GM12878 (cell line): ENCODE results near the gene DKC1. TPM values are rescaled to one million over a fixed set of nuclear protein-coding genes. Genes with fewer than 3 reads are reported as not detected.

ENCODE experiments used
- ATAC-seq: fragments of 200-7000 bp; cut with Tn5 transposase; 3 replicates; pipeline ENCODE4 v1.9.1; 2020; ENCODE audit warnings: mild to moderate bottlenecking, moderate library complexity
- BruUV-seq: library from RNA; stranded (reverse); fragments of 400-500 nt; replicated peaks from 2 replicates; lab custom pipeline; 2021; lab: Mats Ljungman, UMichigan
- CTCF ChIA-PET: fragments of 300-600 bp; sonication (Branson Sonifier 250); formaldehyde crosslinking; extraction: SDS; loops from one replicate; lab custom pipeline; 2021; ENCODE audit warnings: inconsistent platforms; lab: Yijun Ruan, JAX
- POLR2A ChIA-PET: fragments of 350-600 bp; formaldehyde crosslinking; extraction: SDS; loops from one replicate; lab custom pipeline; 2021; ENCODE audit warnings: inconsistent platforms; lab: Charles Lee
- RAD21 ChIA-PET: fragments of 300-600 bp; sonication (Branson Sonifier 250); formaldehyde crosslinking; loops from one replicate; lab custom pipeline; 2023; ENCODE audit warnings: antibody characterized with exemption; ENCODE audit not compliant: unreplicated experiment; lab: Charles Lee
- SMC1A ChIA-PET: fragments of 300-600 bp; sonication (Branson Sonifier 250); formaldehyde crosslinking; loops from one replicate; lab custom pipeline; 2023; ENCODE audit not compliant: unreplicated experiment, uncharacterized antibody; lab: Charles Lee
- DNase-seq: peaks from one replicate; pipeline ENCODE4 v3.0.0-alpha.2; 2011; ENCODE audit warnings: low read depth, low spot score
- FAIRE-seq: peaks from 3 replicates; lab custom pipeline; 2011; peaks lifted over from hg19 to GRCh38; lab: Jason Lieb, UNC
- H2AFZ ChIP-seq: 2 replicates; pipeline ENCODE4 v1.6.0; 2011; ENCODE audit warnings: low read depth, low read length, control low read depth; ENCODE audit not compliant: control insufficient read depth
- H3K27ac ChIP-seq: 2 replicates; pipeline ENCODE4 v1.5.1; 2011; ENCODE audit warnings: control low read depth; ENCODE audit not compliant: control insufficient read depth, insufficient read depth
- H3K27me3 ChIP-seq, 2 experiments: replicated peaks in 1 of 2; 2 replicates each; pipeline versions ENCODE4 v1.6.0 to v1.6.1; 2011; ENCODE audit warnings: low read length in 1 of 2; ENCODE audit not compliant: control insufficient read depth in 2 of 2, insufficient read depth in 2 of 2
- H3K36me3 ChIP-seq, 2 experiments: 2 replicates each; pipeline ENCODE4 v1.5.1; 2011; ENCODE audit warnings: low read length in 1 of 2; ENCODE audit not compliant: control insufficient read depth in 2 of 2, insufficient read depth in 2 of 2
- H3K4me1 ChIP-seq: 2 replicates; pipeline ENCODE4 v1.6.1; 2011; ENCODE audit warnings: mild to moderate bottlenecking, low read length, moderate library complexity, mixed read lengths; ENCODE audit not compliant: control insufficient read depth, insufficient read depth
- H3K4me2 ChIP-seq: 2 replicates; pipeline ENCODE4 v1.6.0; 2011; ENCODE audit warnings: control low read depth; ENCODE audit not compliant: control insufficient read depth, insufficient read depth
- H3K4me3 ChIP-seq: fragments of 200-600 bp; sonication (generic); 2 replicates; pipeline ENCODE4 v1.5.1; 2016
- H3K79me2 ChIP-seq: 2 replicates; pipeline ENCODE4 v1.6.0; 2011; ENCODE audit warnings: low read length; ENCODE audit not compliant: control insufficient read depth, insufficient read depth
- H3K9ac ChIP-seq: 2 replicates; pipeline ENCODE4 v1.8.0; 2011; ENCODE audit warnings: low read length, control low read depth, mixed read lengths; ENCODE audit not compliant: control insufficient read depth, insufficient read depth
- H3K9me3 ChIP-seq: replicated peaks from 3 replicates; pipeline ENCODE4 v1.5.1; 2011; ENCODE audit warnings: mild to moderate bottlenecking, low read length; ENCODE audit not compliant: control insufficient read depth, insufficient read depth
- H4K20me1 ChIP-seq: 2 replicates; pipeline ENCODE4 v1.6.0; 2011; ENCODE audit not compliant: control insufficient read depth, insufficient read depth
- ESRRA ChIP-seq: IDR thresholded peaks from 2 replicates; pipeline ENCODE4 v1.6.1; 2012; ENCODE audit warnings: mild to moderate bottlenecking, low read length, improper control_type of control experiment
- ETV6 ChIP-seq, 2 experiments: fragments of 450-650 bp in 1 of 2; IDR thresholded peaks in 1 of 2; conservative IDR thresholded peaks in 1 of 2; 2 replicates each; pipeline ENCODE4 v1.6.1; 2014; ENCODE audit warnings: antibody characterized with exemption in 1 of 2, borderline replicate concordance in 1 of 2, low read depth in 1 of 2, mild to moderate bottlenecking in 1 of 2, moderate library complexity in 1 of 2
- JUND ChIP-seq: IDR thresholded peaks from 2 replicates; pipeline ENCODE4 v1.6.1; 2012; ENCODE audit warnings: low read depth, mild to moderate bottlenecking, low read length, improper control_type of control experiment, moderate library complexity
- KAT2A ChIP-seq: conservative IDR thresholded peaks from 2 replicates; pipeline ENCODE4 v1.6.1; 2011; ENCODE audit warnings: low read depth, low read length; ENCODE audit not compliant: control insufficient read depth
- SREBF1 ChIP-seq: IDR thresholded peaks from 2 replicates; pipeline ENCODE4 v1.6.1; 2012; ENCODE audit warnings: mild to moderate bottlenecking, low read length
- TCF3 ChIP-seq: IDR thresholded peaks from 2 replicates; pipeline ENCODE4 v1.6.1; 2012; ENCODE audit warnings: low read depth, mild to moderate bottlenecking, low read length, borderline replicate concordance; ENCODE audit not compliant: insufficient read depth
- ZBED1 ChIP-seq: IDR thresholded peaks from 2 replicates; pipeline ENCODE4 v1.6.1; 2016; ENCODE audit warnings: borderline replicate concordance
- ZNF207 ChIP-seq: fragments of 450-650 bp; IDR thresholded peaks from 2 replicates; pipeline ENCODE4 v1.6.1; 2014; ENCODE audit warnings: antibody characterized with exemption, mild to moderate bottlenecking, borderline replicate concordance
- ZNF217 ChIP-seq: fragments of 450-650 bp; IDR thresholded peaks from 2 replicates; pipeline ENCODE4 v1.6.1; 2017; ENCODE audit warnings: antibody characterized with exemption, mild to moderate bottlenecking
- WGBS: methylation state at CpG from one replicate; pipeline ENCODE4 v1.1.6; 2016; ENCODE audit warnings: low lambda C conversion rate; ENCODE audit not compliant: insufficient replicate concordance, insufficient coverage; ENCODE audit errors: missing lambda C conversion rate; 5-methylcytosine and 5-hydroxymethylcytosine counted together
- in situ Hi-C: fragments of 300-500 bp; cut with MboI; formaldehyde crosslinking; loops from 9 replicates; pipeline ENCODE4 v1.14.3; 2018; ENCODE audit warnings: mixed read lengths
- intact Hi-C: fragments of 100-400 bp; cut with micrococcal nuclease; formaldehyde crosslinking; loops from one replicate; pipeline ENCODE4 v1.14.2; 2022; ENCODE audit not compliant: unreplicated experiment
- polyA plus RNA-seq, 11 experiments: library from polyadenylated mRNA; depleted of rRNA in 4 of 11; unstranded in 6 of 11; stranded (reverse) in 5 of 11; fragments of >200 nt; fragmentation: Nextera tagmentation in 4 of 11; fragmentation: Illumina TruSeq in 1 of 11; extraction: Ambion mirVana in 4 of 11; extraction: Trizol in 1 of 11; gene quantifications; 1 replicate in 1 of 11; 2 replicates in 10 of 11; pipeline versions ENCODE4 v1.2.1 to v1.2.3, GENCODE V29; 2011 to 2016; ENCODE audit warnings: inconsistent platforms in 2 of 11, missing spikeins in 2 of 11, low read depth in 1 of 11
- total RNA-seq, 4 experiments: library from RNA; depleted of rRNA in 3 of 4; stranded (reverse); fragments of >200 nt in 3 of 4; fragmentation: Illumina TruSeq in 1 of 4; extraction: Trizol in 1 of 4; gene quantifications; 2 replicates each; pipeline versions ENCODE4 v1.2.1 to v1.2.3, GENCODE V29; 2013 to 2021
- TF ChIP-seq, protein P1 (sequence below): IDR thresholded peaks from 2 replicates; pipeline ENCODE4 v1.6.1; 2011; ENCODE audit warnings: low read depth, mild to moderate bottlenecking, low read length, moderate library complexity, borderline replicate concordance; ENCODE audit errors: extremely low read depth
- TF ChIP-seq, protein P2 (sequence below): fragments of 150-350 bp; IDR thresholded peaks from 2 replicates; pipeline ENCODE4 v1.6.1; 2014; ENCODE audit warnings: mild to moderate bottlenecking, low read depth, low read length

DKC1 gene
- total and polyA plus RNA-seq, 10 of the 15 experiments (the other 5 are each of a cell fraction or from before 2014, with no cell fraction given), result 70.1 to 159 (median 116) TPM

DNA sequence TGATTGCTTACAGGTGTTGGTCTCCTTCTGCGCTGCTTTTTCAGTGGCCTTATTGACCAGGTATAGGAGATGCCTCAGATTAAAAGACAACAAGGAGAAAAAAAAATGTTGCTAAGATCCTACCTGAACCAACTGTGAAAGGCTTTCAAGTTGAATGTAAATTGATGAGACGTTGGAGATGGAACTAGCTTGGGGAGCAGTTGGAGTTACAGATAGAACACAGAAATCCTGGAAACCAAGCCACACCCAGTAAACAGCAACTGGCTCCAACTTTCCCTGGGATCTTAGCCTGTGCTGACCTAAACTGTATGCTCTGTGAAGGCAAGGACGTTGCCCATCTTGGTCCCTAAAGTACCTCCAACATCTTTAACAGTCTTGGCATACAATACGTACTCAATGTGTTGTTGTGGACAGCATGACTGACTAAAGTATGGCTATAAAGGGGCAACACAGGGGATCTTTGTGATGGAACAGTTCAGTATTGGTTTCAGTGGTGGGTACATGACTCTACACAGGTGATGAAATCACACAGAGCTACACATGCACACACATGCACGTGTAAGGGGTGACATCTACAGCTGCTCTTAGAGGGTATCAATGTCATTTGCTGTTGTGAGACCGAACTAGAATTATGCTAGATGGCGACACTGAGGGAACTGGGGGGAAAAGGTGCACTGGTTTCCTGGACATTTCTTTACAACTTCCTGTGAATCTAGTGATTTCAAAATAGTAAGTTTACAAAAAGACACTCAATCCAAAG is 34.1 kb upstream of the DKC1 start (continued):
- no peak for TF ChIP-seq JUND
- TF ChIP-seq, protein P1, sequence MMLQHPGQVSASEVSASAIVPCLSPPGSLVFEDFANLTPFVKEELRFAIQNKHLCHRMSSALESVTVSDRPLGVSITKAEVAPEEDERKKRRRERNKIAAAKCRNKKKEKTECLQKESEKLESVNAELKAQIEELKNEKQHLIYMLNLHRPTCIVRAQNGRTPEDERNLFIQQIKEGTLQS, result no peak
- TF ChIP-seq, protein P2, sequence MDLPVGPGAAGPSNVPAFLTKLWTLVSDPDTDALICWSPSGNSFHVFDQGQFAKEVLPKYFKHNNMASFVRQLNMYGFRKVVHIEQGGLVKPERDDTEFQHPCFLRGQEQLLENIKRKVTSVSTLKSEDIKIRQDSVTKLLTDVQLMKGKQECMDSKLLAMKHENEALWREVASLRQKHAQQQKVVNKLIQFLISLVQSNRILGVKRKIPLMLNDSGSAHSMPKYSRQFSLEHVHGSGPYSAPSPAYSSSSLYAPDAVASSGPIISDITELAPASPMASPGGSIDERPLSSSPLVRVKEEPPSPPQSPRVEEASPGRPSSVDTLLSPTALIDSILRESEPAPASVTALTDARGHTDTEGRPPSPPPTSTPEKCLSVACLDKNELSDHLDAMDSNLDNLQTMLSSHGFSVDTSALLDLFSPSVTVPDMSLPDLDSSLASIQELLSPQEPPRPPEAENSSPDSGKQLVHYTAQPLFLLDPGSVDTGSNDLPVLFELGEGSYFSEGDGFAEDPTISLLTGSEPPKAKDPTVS, result no peak
- TF ChIP-seq, all 136 proteins: peak for 0

DNA sequence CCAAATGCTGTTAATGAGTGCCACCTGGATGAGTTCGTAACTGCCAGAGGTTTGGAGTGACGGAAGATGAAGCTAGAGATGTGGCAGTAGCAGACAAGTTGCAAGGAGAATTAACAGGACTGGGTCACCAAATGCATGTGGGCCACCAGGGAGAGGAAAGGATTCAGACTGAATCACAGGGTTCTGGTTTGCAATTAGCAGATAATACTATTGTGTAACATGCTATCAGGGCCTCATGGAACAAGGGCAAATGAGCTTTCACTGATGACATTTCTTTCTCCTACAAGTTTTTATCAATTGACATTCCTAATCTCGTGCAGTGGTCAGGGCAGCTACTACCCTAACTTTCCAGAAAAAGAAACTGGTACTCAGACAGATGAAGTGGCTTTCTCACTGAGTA is 33.2 kb upstream of the DKC1 start:
- no peaks in the 10 kb centered on the region for H3K36me3 ChIP-seq
- no peak overlapping the region for H3K9ac ChIP-seq
- no peak overlapping the region for H3K27ac ChIP-seq
- no peaks in the 10 kb centered on the region for H3K79me2 ChIP-seq
- RAD21 ChIA-PET, result interaction anchor here (1.2 kb wide), 1 partner anchor 19 kb away, joined by 4 read pairs; no protein-coding TSS in a partner anchor
- no peak overlapping the region for H3K4me3 ChIP-seq
- ATAC-seq, result no peak
- peaks cover 12% of the 10 kb centered on the region for H3K4me1 ChIP-seq
- H3K9me3 ChIP-seq, result no peaks in the 10 kb centered on the region
- in situ Hi-C loops, result loop anchor here (25.0 kb wide), 1 partner anchor 142 kb away; the partner anchor contains the start of gene CTAG1A
- CTCF ChIA-PET, result interaction anchor here (1.4 kb wide), 1 partner anchor 19 kb away, joined by 4 read pairs; no protein-coding TSS in a partner anchor
- no peaks in the 10 kb centered on the region for H4K20me1 ChIP-seq
- WGBS, result 34% methylated on average over 3 of the region's 3 CpGs
- FAIRE-seq, result no peak
- H2AFZ ChIP-seq, result no peak overlapping the region
- no peak for TF ChIP-seq KAT2A
- no peak for TF ChIP-seq ETV6 (conservative IDR thresholded peaks at IDR 0.05 in 1 of 2, IDR thresholded peaks at IDR 0.05 in 1 of 2; ENCODE audit: borderline replicate concordance in 1 of 2, low read depth in 1 of 2)
- no peak for TF ChIP-seq SREBF1
- TF ChIP-seq ZNF217, result no peak
- no peak for TF ChIP-seq ZNF207
- TF ChIP-seq ESRRA, result no peak
- no peak for TF ChIP-seq ZBED1
- TF ChIP-seq TCF3, result no peak
- TF ChIP-seq, all 136 proteins: peak for 0
- H3K27me3 ChIP-seq, result no peaks in the 10 kb centered on the region
- no peak for DNase-seq
- SMC1A ChIA-PET, result no interaction called here
- POLR2A ChIA-PET, result interaction anchor here (0.6 kb wide), 1 partner anchor 48 kb away, joined by 6 read pairs; no protein-coding TSS in a partner anchor
- no peak overlapping the region for H3K4me2 ChIP-seq
- no TSS peak for BruUV-seq
- intact Hi-C loops, result no loop called here
